GM18520 (cell line): Measurements from ENCODE around the gene PERM1.

Experiments used
- ATAC-seq: cut with Tn5 transposase; IDR thresholded peaks from one replicate; pipeline ENCODE4 v1.9.1; 2021; ENCODE audit not compliant: unreplicated experiment

The PERM1 gene

GRCh38 chr1:936348-937264 lies 45.3 kb downstream of the PERM1 start:
- no peak for ATAC-seq

DNA sequence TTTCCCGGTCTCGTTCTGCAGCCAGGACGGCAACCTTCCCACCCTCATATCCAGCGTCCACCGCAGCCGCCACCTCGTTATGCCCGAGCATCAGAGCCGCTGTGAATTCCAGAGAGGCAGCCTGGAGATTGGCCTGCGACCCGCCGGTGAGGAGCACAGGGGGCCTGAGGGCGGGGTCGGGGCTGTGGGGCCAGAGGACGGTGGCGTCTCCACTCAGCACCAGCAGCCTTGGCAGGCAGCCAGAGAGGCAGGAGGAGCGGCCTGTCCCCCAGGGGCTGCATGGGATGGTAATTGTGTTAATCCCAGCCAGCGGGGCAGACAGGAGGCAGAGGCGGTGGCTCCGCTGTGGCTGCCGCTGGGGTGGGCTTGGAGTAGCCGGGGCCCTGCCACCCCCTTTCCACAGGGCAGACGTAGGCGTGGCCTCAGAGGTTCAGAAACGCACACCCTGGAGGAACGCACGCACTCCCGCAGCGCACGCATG lies 46.1 kb downstream of the PERM1 start:
- no peak for ATAC-seq

DNA sequence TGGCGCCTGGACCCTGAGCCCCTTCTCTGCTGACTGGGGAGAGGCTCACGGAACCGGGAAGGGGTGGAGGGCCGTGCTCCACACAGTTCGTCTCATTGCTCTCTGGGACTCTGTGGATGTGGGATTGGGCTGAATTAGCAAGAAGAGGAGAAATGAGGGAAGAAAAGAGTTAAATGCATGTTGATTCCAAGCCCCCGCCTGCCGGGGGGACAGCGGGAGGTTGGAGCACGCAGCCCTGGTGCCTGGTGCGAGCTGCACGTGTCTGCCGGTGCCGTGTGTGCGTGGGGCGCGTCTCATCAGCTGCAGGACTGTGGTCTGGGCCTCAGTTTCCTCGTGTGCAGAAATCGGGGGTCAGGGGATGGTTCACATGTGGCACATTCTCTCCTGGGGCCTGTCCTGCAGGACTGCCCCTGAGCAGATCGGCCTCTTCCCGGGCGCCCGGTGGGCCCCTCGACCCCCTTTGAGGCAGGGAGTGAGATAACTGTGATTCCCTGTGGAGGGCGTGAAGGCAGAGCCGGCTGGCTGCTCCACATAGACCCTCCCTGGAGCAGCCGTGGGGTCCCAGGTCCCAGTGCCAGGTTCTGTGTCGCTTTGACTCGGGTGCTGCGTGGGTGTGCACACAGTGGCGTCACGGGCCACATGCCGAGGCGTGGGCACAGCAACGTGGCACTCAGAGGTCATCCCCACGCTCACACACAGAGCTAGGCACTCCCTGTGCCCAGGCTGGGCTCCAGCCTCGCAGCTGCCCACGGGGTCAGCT lies 46.7 kb downstream of the PERM1 start:
- ATAC-seq = no peak

- no peak for ATAC-seq
These were observed 48.3 kb downstream of the PERM1 start for GRCh38 chr1:933603-933940.

DNA sequence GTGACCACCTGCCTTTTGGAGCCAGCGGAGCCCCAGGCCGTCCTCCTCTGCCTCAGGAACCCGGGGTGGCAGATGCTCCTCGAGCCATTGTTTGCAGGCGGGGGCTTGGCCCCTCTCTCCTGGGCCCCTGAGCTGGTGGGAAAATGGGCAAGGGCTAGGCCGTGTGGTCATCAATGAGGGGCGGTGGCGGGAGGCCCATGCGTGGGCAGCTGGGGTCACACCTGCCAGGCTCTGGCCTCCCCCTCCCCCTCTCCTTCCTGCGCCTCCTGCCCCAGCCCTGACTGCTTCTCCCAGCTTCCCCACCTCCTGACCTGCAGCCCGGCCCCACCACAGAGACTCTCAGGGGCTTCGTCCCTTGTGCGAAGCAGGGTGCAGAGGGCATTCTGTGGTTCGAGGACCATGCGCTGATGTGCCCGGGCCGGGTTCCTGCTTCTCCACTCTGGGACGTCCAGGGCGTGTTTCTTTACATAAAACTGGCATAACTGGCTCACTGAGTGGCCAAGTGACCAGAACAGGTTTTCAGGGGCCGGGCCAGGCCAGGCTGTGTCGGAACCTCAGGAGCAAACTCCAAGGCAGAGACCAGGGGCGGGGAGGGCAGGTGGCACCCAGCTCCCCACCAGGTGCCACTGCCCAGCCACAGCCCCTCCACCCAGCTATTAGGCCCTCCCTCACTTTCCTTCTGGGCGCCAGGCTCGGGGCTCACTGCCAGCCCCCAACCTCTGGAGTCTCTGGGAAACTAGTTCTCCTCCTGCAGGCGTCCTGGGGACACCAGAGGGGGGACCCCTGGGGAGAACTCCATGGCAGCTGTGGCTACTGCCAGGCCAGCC lies 48.9 kb downstream of the PERM1 start:
- no peak for ATAC-seq

GRCh38 chr1:932173-932510 lies 49.8 kb downstream of the PERM1 start:
- ATAC-seq = no peak

DNA sequence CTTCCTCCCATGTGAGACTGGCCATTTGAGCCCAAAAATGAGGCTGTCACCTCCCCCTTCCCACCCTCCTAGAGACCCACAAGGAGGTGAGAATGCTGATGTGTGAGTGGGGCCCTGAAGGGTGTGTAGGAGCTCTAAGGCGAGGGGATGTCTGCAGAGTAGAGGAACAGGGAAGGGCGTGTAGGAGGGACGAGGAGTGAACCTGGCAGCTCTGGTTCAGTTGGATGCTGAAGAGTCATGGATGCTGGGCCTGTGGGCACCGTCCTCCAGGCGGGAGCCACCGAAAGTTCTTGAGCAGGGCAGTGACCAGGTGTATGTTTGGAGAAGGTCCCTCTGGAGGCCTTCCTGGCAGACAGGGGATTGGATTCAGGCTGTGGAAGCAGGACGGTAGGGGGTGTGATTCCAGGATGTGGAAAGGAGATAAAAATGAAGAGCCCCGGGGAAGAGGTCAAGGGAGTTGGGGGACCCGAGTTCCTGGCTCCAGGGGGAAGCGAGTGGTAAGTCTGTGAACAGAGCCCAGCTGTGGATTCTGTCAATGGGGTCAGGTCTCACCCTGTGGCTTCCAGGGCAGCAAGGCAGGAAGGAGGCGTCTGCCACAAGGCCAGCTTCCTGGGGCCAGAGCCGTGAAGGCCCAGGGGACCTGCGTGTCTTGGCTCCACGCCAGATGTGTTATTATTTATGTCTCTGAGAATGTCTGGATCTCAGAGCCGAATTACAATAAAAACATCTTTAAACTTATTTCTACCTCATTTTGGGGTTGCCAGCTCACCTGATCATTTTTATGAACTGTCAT lies 50.3 kb downstream of the PERM1 start:
- ATAC-seq = no peak

- ATAC-seq = no peak
These were observed 51.2 kb downstream of the PERM1 start for GRCh38 chr1:930633-931138.

GRCh38 chr1:929712-930632 lies 51.9 kb downstream of the PERM1 start:
- ATAC-seq = no peak

DNA sequence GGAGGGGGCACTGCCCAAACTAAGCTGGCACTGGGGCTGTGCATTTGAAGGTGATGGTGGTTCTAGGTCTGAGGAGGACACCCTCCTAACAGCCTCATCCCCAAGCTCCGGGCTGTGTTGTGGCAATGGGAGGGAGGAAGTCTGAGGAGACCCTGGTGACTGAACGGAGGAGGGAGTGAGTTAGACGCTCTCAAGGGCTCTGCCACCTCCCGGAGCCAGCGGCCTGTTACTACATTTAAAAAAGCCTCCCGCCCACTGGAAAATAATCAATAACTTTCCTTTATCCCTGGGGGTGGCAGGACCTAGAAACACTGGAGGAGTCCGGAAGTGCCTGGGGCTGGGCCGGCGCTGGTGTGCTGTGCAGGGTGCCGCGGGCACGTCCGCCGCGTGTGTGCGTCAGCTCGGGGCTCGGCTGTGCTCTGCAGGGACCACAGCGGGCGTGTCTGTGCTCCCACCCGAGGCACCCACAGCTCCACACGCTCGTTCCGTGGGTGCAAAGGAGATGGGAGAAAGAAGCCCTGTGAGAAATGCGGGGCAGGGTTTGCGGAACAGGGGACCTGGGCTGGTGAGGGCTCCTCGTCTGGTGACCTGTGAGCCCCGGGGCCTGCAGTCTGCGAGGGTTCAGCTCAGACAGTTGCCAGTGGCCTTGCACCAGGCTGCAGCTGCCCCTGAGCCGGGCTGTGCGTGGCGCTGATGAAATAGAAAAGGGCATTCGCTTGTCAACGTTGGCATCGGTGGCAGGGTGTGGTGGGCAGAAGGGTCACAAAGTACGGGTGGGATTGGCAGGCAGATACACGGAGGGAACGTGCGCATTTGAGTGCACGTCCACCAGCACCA lies 52.9 kb downstream of the PERM1 start:
- no peak for ATAC-seq

GRCh38 chr1:927748-928147 lies 54.1 kb downstream of the PERM1 start:
- ATAC-seq = no peak

GRCh38 chr1:927234-927633 lies 54.7 kb downstream of the PERM1 start:
- ATAC-seq = no peak

- no peak for ATAC-seq
These were observed 56.1 kb downstream of the PERM1 start for GRCh38 chr1:925561-926421.
